ENCODE measurements around the gene CDK5R2. TPM values are rescaled to one million over a fixed set of nuclear protein-coding genes. Genes with fewer than 3 reads are reported as not detected.

The CDK5R2 gene
- total and polyA plus RNA-seq, 8 donors = 0.13 to 0.30 (median 0.17) TPM; not detected in 2

- intact Hi-C loops (cut with DNase I) = no loop called here
- peaks cover 8 to 32% of the 10 kb centered on the region in 2 donors for H3K4me1 ChIP-seq
- no peaks in the 10 kb centered on the region for H3K9me3 ChIP-seq
- no peak overlapping the region for H3K27ac ChIP-seq
- H3K36me3 ChIP-seq = no peaks in the 10 kb centered on the region
- peaks cover 66 to 100% of the 10 kb centered on the region in 2 donors for H3K27me3 ChIP-seq
- TF ChIP-seq CTCF (IDR thresholded peaks at IDR 0.05) = no peak
- no peak for DNase-seq
- no peak for ATAC-seq
- no peak overlapping the region for H3K4me3 ChIP-seq
Observed at GRCh38 chr2:218996937-218997336, 37.5 kb downstream of the CDK5R2 start.

- intact Hi-C loops (cut with DNase I) = no loop called here
- Histone ChIP-seq H3K36me3 (no peaks in the 10 kb centered on the region), H3K27ac (no peak overlapping the region), H3K4me1 (peaks cover 14 to 40% of the 10 kb centered on the region in 2 donors), H3K27me3 (peaks cover 66 to 100% of the 10 kb centered on the region in 2 donors), H3K9me3 (no peaks in the 10 kb centered on the region), H3K4me3 (no peak overlapping the region)
- no peak for TF ChIP-seq CTCF (IDR thresholded peaks at IDR 0.05)
- ATAC-seq (no peak), DNase-seq (no peak)
Observed at GRCh38 chr2:218997731-218998130, 38.3 kb downstream of the CDK5R2 start.

GRCh38 chr2:218998414-218999002, 39.0 kb downstream of the CDK5R2 start:
- Histone ChIP-seq H3K27ac (no peak overlapping the region), H3K27me3 (peaks cover 66 to 100% of the 10 kb centered on the region in 2 donors)
- intact Hi-C loops (cut with DNase I) = no loop called here

GRCh38 chr2:218999021-218999880, 39.8 kb downstream of the CDK5R2 start:
- H3K4me1 ChIP-seq = peaks cover 13 to 29% of the 10 kb centered on the region in 2 donors
- intact Hi-C loops (cut with DNase I) = no loop called here
- peaks cover 59 to 100% of the 10 kb centered on the region in 2 donors for H3K27me3 ChIP-seq
- no peak for DNase-seq
- H3K27ac ChIP-seq = no peak overlapping the region
- no peaks in the 10 kb centered on the region for H3K9me3 ChIP-seq
- H3K36me3 ChIP-seq = no peaks in the 10 kb centered on the region
- no peak for TF ChIP-seq CTCF (IDR thresholded peaks at IDR 0.05)
- H3K4me3 ChIP-seq = no peak overlapping the region
- no peak for ATAC-seq

More at GRCh38 chr2:218998414-218999002, 39.0 kb downstream of the CDK5R2 start:
- ATAC-seq = no peak
- Histone ChIP-seq H3K4me1 (peaks cover 18 to 37% of the 10 kb centered on the region in 2 donors), H3K9me3 (no peaks in the 10 kb centered on the region), H3K4me3 (no peak overlapping the region), H3K36me3 (no peaks in the 10 kb centered on the region)
- no peak for TF ChIP-seq CTCF (IDR thresholded peaks at IDR 0.05)
- DNase-seq = no peak

GRCh38 chr2:218999881-219000568, 40.6 kb downstream of the CDK5R2 start:
- H3K27me3 ChIP-seq = peaks cover 51 to 100% of the 10 kb centered on the region in 2 donors
- DNase-seq = no peak
- no peak overlapping the region for H3K27ac ChIP-seq
- peaks cover 13 to 29% of the 10 kb centered on the region in 2 donors for H3K4me1 ChIP-seq
- intact Hi-C loops (cut with DNase I) = no loop called here
- ATAC-seq = no peak
- no peaks in the 10 kb centered on the region for H3K9me3 ChIP-seq
- no peak overlapping the region for H3K4me3 ChIP-seq
- no peak for TF ChIP-seq CTCF (IDR thresholded peaks at IDR 0.05)
- no peaks in the 10 kb centered on the region for H3K36me3 ChIP-seq

Data from left lung (tissue), 10 donors.